Sigmoid colon (tissue), 7 donors: ENCODE measurements around the gene DUSP28. TPM values are rescaled to one million over a fixed set of nuclear protein-coding genes. Genes with fewer than 3 reads are reported as not detected.

Source experiments
- DNase-seq: peaks from one replicate; pipeline ENCODE4 v3.0.0-alpha.2; 2019
- H3K27ac ChIP-seq, 4 donors: fragments of 200-600 bp; sonication (generic); one replicate each; pipeline ENCODE4 v1.5.1; 2016 to 2019; ENCODE audit warnings: mild to moderate bottlenecking in 1 of 4
- H3K27me3 ChIP-seq, 3 donors: fragments of 200-600 bp; sonication (generic); one replicate each; pipeline ENCODE4 v1.5.1; 2019; ENCODE audit warnings: mild to moderate bottlenecking in 1 of 3
- H3K36me3 ChIP-seq, 4 donors: fragments of 200-600 bp; sonication (generic); one replicate each; pipeline ENCODE4 v1.5.1; 2016 to 2019
- H3K4me1 ChIP-seq, 4 donors: fragments of 200-600 bp; sonication (generic); one replicate each; pipeline ENCODE4 v1.5.1; 2017 to 2019
- H3K4me3 ChIP-seq, 4 donors: fragments of 200-600 bp; sonication (generic); one replicate each; pipeline ENCODE4 v1.5.1; 2017 to 2019; ENCODE audit warnings: mild to moderate bottlenecking in 2 of 4, moderate library complexity in 1 of 4
- H3K9me3 ChIP-seq, 4 donors: fragments of 200-600 bp in 3 of 4; sonication (generic) in 3 of 4; one replicate each; pipeline versions ENCODE4 v1.5.1 to v1.6.1; 2013 to 2019
- EP300 ChIP-seq, 4 donors: sonication (generic); formaldehyde crosslinking; IDR thresholded peaks; one replicate each; pipeline ENCODE4 v1.6.1; 2017; ENCODE audit warnings: antibody characterized with exemption in 4 of 4
- POLR2A ChIP-seq, 2 donors: fragments of 450-650 bp; IDR thresholded peaks; one replicate each; pipeline ENCODE4 v1.6.1; 2016; ENCODE audit warnings: antibody characterized with exemption in 2 of 2, mild to moderate bottlenecking in 2 of 2, moderate library complexity in 2 of 2
- POLR2AphosphoS5 ChIP-seq, 4 donors: sonication (generic); formaldehyde crosslinking; IDR thresholded peaks; one replicate each; pipeline ENCODE4 v1.6.1; 2017; ENCODE audit warnings: antibody characterized with exemption in 4 of 4
- WGBS, 2 donors: extraction: QIAGEN DNeasy Blood & Tissue Kit; methylation state at CpG; one replicate each; pipeline ENCODE4 v1.1.7; 2013; 5-methylcytosine and 5-hydroxymethylcytosine counted together
- intact Hi-C: fragments of 100-400 bp; cut with DNase I; formaldehyde crosslinking; loops from one replicate; pipeline ENCODE4 v1.15.1; 2023
- polyA plus RNA-seq, 3 donors: library from polyadenylated mRNA; stranded (reverse); fragments of 200-250 nt; gene quantifications; one replicate each; pipeline ENCODE4 v1.2.3, GENCODE V29; 2013
- total RNA-seq, 4 donors: library from RNA; depleted of rRNA; stranded (reverse); fragments of >200 nt; gene quantifications; one replicate each; pipeline ENCODE4 v1.1.0, GENCODE V29; 2016
- TF ChIP-seq, protein P1 (sequence below), 4 experiments: fragments of 450-650 bp in 3 of 4; fragments of 200-600 bp in 1 of 4; IDR thresholded peaks; one replicate each; pipeline ENCODE4 v1.5.1; 2016 to 2019; ENCODE audit warnings: antibody characterized with exemption in 4 of 4, mild to moderate bottlenecking in 3 of 4, moderate library complexity in 2 of 4
- donor health status: healthy with polysubstance abuse.
- donor health status: Bipolar disorder and iron deficiency.
- donor health status: healthy.

The DUSP28 gene
- total and polyA plus RNA-seq, 7 donors: 4.6 to 10.2 (median 5.4) TPM

DNA sequence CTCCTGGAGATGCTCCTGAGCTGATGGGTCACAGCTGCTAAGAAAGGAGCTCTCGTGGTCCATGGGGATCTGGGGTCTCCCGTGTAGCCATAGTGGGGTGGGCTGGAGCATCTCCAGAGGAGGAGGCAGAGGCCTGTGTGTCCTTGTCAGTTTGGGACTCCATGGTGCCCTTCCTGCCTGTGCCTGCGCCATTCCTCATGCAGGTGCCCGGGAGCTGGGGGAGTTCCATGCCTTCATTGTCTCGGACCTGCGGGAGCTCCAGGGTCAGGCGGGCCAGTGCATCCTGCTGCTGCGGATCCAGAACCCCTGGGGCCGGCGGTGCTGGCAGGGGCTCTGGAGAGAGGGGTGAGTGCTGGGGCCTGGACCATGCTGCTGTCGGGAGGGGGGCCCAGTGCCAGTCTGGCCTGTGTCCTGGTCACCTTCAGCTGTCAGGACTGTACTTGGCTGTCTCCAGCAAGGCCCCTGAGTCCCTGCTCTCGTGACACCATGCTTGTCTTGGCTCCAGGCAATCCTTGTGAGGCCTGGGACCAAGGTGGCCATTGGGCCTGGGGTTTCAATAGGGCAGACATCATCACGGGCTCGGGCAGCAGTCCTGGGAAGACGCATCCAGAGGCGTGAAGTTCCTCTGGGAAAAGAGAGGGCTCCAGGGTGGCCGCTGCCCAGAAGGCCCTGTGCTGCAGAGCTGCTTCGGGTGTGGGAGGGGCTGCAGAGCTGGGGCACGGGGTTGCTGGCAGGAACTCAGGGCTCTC, 33.7 kb downstream of the DUSP28 start:
- H3K36me3 ChIP-seq: peaks cover 0 to 54% (median 29%) of the 10 kb centered on the region in 4 donors

DNA sequence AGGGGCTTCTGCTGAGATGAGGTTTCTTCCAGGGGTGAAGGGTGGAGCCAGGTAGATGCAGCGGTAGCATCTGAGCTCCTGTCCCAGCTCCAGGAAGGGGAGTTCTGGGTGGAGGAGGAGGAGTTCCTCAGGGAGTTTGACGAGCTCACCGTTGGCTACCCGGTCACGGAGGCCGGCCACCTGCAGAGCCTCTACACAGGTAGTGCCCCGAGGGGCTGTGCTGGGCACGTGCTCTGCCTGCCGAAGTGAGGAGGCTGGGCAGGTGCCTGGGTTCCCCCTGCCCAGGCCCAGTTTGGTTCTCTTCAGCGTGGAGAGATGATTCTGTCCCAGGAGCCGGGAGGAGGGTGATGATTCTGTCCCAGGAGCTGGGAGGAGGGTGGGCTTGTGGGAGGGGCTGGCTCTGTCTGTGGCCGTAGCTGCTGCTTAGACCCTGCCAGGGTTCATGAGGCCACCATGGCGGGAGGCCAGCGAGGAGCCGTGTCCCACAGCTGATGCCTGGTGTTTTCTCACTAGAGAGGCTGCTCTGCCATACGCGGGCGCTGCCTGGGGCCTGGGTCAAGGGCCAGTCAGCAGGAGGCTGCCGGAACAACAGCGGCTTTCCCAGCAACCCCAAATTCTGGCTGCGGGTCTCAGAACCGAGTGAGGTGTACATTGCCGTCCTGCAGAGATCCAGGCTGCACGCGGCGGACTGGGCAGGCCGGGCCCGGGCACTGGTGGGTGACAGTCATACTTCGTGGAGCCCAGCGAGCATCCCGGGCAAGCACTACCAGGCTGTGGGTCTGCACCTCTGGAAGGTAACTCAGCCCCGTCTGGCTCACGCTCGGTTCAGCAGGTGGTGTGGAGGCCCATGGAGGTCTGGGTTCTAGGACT, 34.6 kb downstream of the DUSP28 start:
- Histone ChIP-seq H3K9me3 (no peaks in the 10 kb centered on the region), H3K27ac (no peak overlapping the region), H3K4me1 (peaks cover 0 to 41% (median 27%) of the 10 kb centered on the region in 4 donors), H3K36me3 (peaks cover 0 to 56% (median 30%) of the 10 kb centered on the region in 4 donors), H3K27me3 (no peaks in the 10 kb centered on the region), H3K4me3 (no peak overlapping the region)
- no peak for TF ChIP-seq POLR2AphosphoS5 (IDR thresholded peaks at IDR 0.05)
- TF ChIP-seq POLR2A (IDR thresholded peaks at IDR 0.05): no peak
- no peak for TF ChIP-seq EP300 (IDR thresholded peaks at IDR 0.05)
- TF ChIP-seq, protein P1, sequence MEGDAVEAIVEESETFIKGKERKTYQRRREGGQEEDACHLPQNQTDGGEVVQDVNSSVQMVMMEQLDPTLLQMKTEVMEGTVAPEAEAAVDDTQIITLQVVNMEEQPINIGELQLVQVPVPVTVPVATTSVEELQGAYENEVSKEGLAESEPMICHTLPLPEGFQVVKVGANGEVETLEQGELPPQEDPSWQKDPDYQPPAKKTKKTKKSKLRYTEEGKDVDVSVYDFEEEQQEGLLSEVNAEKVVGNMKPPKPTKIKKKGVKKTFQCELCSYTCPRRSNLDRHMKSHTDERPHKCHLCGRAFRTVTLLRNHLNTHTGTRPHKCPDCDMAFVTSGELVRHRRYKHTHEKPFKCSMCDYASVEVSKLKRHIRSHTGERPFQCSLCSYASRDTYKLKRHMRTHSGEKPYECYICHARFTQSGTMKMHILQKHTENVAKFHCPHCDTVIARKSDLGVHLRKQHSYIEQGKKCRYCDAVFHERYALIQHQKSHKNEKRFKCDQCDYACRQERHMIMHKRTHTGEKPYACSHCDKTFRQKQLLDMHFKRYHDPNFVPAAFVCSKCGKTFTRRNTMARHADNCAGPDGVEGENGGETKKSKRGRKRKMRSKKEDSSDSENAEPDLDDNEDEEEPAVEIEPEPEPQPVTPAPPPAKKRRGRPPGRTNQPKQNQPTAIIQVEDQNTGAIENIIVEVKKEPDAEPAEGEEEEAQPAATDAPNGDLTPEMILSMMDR (IDR thresholded peaks at IDR 0.05): no peak
- DNase-seq: peak; percentile 61
- intact Hi-C loops: loop anchor here (5.0 kb wide), 1 partner anchor 37 kb away; the partner anchor contains the start of gene ANKMY1
- WGBS, 2 donors: 92 to 94% methylated on average over 34 of the region's 34 CpGs

More for the DNA sequence above, 33.7 kb downstream of the DUSP28 start:
- H3K27me3 ChIP-seq: no peaks in the 10 kb centered on the region
- peak; percentile 61 for DNase-seq
- intact Hi-C loops: no loop called here
- peaks cover 0 to 40% (median 27%) of the 10 kb centered on the region in 4 donors for H3K4me1 ChIP-seq
- no peaks in the 10 kb centered on the region for H3K9me3 ChIP-seq
- H3K27ac ChIP-seq: no peak overlapping the region
- 95% methylated on average over 19 of the region's 19 CpGs for WGBS, 2 donors
- H3K4me3 ChIP-seq: no peak overlapping the region
- TF ChIP-seq, protein P1 (IDR thresholded peaks at IDR 0.05): no peak

DNA sequence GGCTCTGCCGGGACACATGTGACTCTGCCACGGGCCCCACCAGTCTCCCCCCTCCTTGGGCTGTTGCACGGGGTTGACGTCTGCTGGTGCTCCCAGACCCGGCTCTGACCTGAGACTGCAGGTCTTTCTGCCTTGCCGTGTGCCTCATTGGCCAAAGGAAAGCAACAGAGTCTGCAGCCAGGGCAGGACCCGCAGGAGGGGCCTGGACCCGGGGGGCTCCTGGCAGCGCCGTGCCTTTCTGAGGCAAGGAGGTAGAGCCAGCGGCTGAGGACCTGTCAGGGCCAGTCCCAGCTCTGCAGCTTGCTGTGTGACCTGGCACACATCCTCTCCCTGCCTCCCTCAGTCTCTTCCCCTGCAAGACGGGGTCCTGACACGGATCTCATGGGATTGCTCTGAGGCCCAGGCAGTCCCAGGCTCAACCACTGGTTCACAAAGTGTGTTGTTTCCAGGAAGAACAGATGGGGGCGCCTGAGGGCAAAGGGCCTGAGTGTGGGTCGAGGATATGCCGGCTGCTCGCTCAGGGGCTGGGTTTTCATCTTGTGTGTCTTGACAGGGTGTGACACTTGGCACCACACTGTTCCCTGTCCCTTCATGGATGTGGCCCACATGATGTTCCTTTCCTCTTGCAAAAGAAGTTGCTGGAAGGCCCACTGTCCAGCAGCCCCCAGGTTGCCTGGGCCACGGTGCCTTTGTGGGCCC, 35.4 kb downstream of the DUSP28 start:
- peaks cover 0 to 41% (median 27%) of the 10 kb centered on the region in 4 donors for H3K4me1 ChIP-seq
- peak; percentile 63 for DNase-seq
- peak overlapping the region in 2 of 4 donors; percentile 28 to 51 for H3K27ac ChIP-seq
- TF ChIP-seq POLR2AphosphoS5 (IDR thresholded peaks at IDR 0.05) (no peak), EP300 (IDR thresholded peaks at IDR 0.05) (no peak), POLR2A (IDR thresholded peaks at IDR 0.05) (no peak)
- TF ChIP-seq, protein P1 (IDR thresholded peaks at IDR 0.05): no peak
- H3K27me3 ChIP-seq: no peaks in the 10 kb centered on the region
- intact Hi-C loops: loop anchor here (5.0 kb wide), 1 partner anchor 38 kb away; the partner anchor contains the start of gene ANKMY1
- H3K36me3 ChIP-seq: peaks cover 0 to 51% (median 27%) of the 10 kb centered on the region in 4 donors
- no peaks in the 10 kb centered on the region for H3K9me3 ChIP-seq
- 72 to 80% methylated on average over 18 of the region's 18 CpGs for WGBS, 2 donors
- no peak overlapping the region for H3K4me3 ChIP-seq

DNA sequence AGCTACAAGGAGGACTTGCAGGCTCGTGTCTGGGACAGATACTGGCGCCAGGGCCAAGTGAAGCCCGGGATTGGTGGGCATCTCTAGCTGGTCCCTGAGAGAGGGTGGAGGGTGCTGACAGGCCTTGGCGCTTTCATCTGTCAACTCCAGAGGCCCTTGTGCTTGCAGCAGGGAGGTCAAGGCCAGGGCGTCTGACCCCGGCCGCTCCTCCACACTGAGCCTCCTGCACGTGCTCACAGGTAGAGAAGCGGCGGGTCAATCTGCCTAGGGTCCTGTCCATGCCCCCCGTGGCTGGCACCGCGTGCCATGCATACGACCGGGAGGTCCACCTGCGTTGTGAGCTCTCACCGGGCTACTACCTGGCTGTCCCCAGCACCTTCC, 35.9 kb downstream of the DUSP28 start:
- intact Hi-C loops: loop anchor here (5.0 kb wide), 1 partner anchor 39 kb away; the partner anchor contains the start of gene ANKMY1
- H3K27ac ChIP-seq: peak overlapping the region in 3 of 4 donors; percentile 28 to 51 (median 37)

More for the DNA sequence above, 35.9 kb downstream of the DUSP28 start:
- Histone ChIP-seq H3K9me3 (no peaks in the 10 kb centered on the region), H3K4me3 (peak overlapping the region in 1 of 4 donors; percentile 7), H3K27me3 (no peaks in the 10 kb centered on the region), H3K36me3 (peaks cover 0 to 45% (median 26%) of the 10 kb centered on the region in 4 donors), H3K4me1 (peaks cover 0 to 41% (median 27%) of the 10 kb centered on the region in 4 donors)
- WGBS, 2 donors: 95 to 96% methylated on average over 17 of the region's 17 CpGs
- no peak for DNase-seq
- no peak for TF ChIP-seq POLR2A (IDR thresholded peaks at IDR 0.05)
- no peak for TF ChIP-seq POLR2AphosphoS5 (IDR thresholded peaks at IDR 0.05)
- TF ChIP-seq EP300 (IDR thresholded peaks at IDR 0.05): no peak
- TF ChIP-seq, protein P1 (IDR thresholded peaks at IDR 0.05): no peak
